ENCODE measurements around the gene TSGA10IP. TPM values are rescaled to one million over a fixed set of nuclear protein-coding genes. Genes with fewer than 3 reads are reported as not detected.
A peak's percentile ranks its signal among the peaks of the same experiment; 100 is the strongest.

Gene TSGA10IP
- polyA plus RNA-seq, 1 experiment: not detected

DNA sequence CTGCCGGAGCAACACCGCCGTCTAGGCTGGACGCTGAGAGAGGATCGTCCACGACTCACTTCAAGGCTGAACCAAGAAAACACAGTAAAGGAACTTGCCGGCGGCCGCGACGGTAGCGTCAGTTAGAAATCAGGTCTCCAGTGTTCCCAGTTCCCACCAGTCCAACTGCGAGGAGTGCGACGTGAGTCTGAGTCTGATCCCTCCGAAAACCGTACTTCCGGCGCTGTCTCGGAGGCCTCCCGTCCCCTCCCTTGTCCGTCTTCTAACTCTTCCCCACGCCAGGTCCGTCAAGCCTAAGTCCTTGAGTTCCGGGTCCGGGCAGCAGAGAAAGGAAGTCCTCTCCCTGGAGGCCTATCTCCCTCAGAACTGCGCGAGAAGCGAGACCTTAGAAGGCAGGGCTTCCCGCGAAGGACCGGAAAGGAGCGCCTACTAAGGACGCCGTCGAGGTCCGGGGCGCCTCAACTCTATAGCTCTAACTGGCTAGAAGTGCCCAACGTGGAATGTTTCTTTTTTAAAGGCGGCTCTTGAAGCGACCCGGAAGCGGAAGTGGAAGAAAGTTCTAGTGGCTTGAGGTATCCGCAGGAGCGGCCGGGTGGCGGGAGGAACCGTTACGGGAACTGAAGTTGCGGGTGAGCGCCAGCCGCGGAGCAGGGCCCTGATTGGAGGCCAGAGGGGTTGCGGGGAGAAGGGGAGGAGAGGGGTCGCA is 56.8 kb downstream of the TSGA10IP start, which contains the start of the genes BANF1 and EIF1AD:
Gene BANF1 (plus strand): TSS at position 562 of the 706 bp plus-strand sequence. CDS start 748 bp downstream, outside the sequence.
Gene EIF1AD (minus strand): TSS at position 216 of the 706 bp plus-strand sequence. CDS start 1,768 bp downstream, outside the sequence.
- peak; percentile 94 for DNase-seq (ENCODE audit: low read depth, low spot score)
- TF ChIP-seq, protein P1, sequence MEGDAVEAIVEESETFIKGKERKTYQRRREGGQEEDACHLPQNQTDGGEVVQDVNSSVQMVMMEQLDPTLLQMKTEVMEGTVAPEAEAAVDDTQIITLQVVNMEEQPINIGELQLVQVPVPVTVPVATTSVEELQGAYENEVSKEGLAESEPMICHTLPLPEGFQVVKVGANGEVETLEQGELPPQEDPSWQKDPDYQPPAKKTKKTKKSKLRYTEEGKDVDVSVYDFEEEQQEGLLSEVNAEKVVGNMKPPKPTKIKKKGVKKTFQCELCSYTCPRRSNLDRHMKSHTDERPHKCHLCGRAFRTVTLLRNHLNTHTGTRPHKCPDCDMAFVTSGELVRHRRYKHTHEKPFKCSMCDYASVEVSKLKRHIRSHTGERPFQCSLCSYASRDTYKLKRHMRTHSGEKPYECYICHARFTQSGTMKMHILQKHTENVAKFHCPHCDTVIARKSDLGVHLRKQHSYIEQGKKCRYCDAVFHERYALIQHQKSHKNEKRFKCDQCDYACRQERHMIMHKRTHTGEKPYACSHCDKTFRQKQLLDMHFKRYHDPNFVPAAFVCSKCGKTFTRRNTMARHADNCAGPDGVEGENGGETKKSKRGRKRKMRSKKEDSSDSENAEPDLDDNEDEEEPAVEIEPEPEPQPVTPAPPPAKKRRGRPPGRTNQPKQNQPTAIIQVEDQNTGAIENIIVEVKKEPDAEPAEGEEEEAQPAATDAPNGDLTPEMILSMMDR (IDR thresholded peaks at IDR 0.05; ENCODE audit: low read depth, low read length): no peak
- Histone ChIP-seq H3K27me3 (ENCODE audit: control insufficient read depth, insufficient read depth, low read length) (no peaks in the 10 kb centered on the region), H3K27ac (ENCODE audit: low read depth, low read length) (peak within 1 kb of the TSS; percentile 99), H3K4me3 (ENCODE audit: low read depth, low read length) (peak within 1 kb of the TSS; percentile 75), H3K9me3 (ENCODE audit: control insufficient read depth, insufficient read depth, low read length) (no peaks in the 10 kb centered on the region; the same call in 1 of the 2 replicates)
- CTCF ChIA-PET: interaction anchor here (0.7 to 1.2 kb wide), 4 partner anchors 21 to 142 kb away, joined by 3 to 7 read pairs (median 4); partner anchors contain the start of gene MUS81
- POLR2A ChIA-PET: interaction anchor here (0.5 to 1.7 kb wide), 14 partner anchors 20 to 495 kb away, joined by 3 to 8 read pairs (median 4); partner anchors contain the start of genes CCDC85B, CFL1, FIBP and SART1

DNA sequence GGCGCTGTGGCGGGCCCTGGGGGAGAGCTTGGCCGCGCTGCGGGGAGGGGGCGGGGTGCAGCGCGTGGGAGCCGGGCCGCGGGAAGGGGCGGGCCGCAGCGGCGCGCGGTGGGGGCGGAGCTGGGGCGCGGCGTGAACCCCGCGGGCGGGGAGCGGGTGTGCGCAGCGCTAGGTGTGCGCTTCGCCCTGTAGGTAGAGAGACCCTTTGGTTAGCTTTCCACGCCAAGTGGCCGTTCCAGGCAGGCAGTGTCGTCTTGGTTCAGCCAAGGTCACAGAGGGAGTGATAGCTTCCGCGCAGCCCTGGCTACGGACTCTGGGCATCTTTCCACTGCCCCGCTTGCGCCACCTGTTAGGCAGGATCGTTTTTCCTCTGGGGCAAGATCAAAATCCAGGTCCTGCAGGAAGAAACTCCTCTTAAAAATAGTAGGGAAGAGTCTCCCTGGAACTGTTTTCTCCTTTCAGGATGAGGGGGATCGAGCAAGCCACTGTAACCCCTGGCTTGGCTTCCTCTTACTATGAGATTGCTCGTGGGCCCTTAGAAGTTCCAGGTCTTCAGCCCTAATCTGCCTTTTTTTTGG is 57.5 kb downstream of the TSGA10IP start:
- Histone ChIP-seq H3K4me3 (ENCODE audit: low read depth, low read length) (peak overlapping the region; percentile 75), H3K9me3 (ENCODE audit: control insufficient read depth, insufficient read depth, low read length) (no peaks in the 10 kb centered on the region; the same call in 1 of the 2 replicates), H3K27ac (ENCODE audit: low read depth, low read length) (peak overlapping the region; percentile 99), H3K27me3 (ENCODE audit: control insufficient read depth, insufficient read depth, low read length) (no peaks in the 10 kb centered on the region)
- TF ChIP-seq, protein P1 (IDR thresholded peaks at IDR 0.05; ENCODE audit: low read depth, low read length): peak; percentile 28
- CTCF ChIA-PET: interaction anchor here (0.7 to 1.2 kb wide), 5 partner anchors 20 to 143 kb away, joined by 3 to 7 read pairs (median 3); partner anchors contain the start of genes FIBP and MUS81
- no peak for DNase-seq (ENCODE audit: low read depth, low spot score)
- POLR2A ChIA-PET: interaction anchor here (0.5 to 1.7 kb wide), 12 partner anchors 20 to 841 kb away, joined by 3 to 8 read pairs (median 4); partner anchors contain the start of genes CCDC85B, CFL1, FIBP and RCE1

DNA sequence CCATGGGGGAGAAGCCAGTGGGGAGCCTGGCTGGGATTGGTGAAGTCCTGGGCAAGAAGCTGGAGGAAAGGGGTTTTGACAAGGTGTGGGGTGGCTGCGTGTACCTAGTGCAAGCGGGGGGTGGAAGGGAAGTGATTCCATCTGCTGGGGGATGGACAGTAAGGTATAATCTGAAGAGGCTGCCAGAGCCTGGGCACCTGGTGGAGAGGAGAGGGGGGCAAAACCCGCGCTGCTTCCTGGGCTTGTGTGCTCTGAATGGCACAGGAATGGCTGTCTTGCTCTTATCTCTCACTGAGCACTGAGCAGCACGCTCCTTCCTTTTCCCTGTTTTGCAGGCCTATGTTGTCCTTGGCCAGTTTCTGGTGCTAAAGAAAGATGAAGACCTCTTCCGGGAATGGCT is 58.0 kb downstream of the TSGA10IP start:
- ChIA-PET POLR2A (interaction anchor here (0.7 to 1.7 kb wide), 5 partner anchors 19 to 840 kb away, joined by 3 to 8 read pairs (median 4); partner anchors contain the start of genes CFL1, FIBP, RCE1 and SART1), CTCF (interaction anchor here (0.7 to 1.2 kb wide), 3 partner anchors 19 to 143 kb away, joined by 3 to 7 read pairs (median 3); partner anchors contain the start of genes FIBP and MUS81)
- Histone ChIP-seq H3K4me3 (ENCODE audit: low read depth, low read length) (peak overlapping the region; percentile 75), H3K27me3 (ENCODE audit: control insufficient read depth, insufficient read depth, low read length) (no peaks in the 10 kb centered on the region), H3K9me3 (ENCODE audit: control insufficient read depth, insufficient read depth, low read length) (no peaks in the 10 kb centered on the region; the same call in 1 of the 2 replicates), H3K27ac (ENCODE audit: low read depth, low read length) (no peak overlapping the region)
- TF ChIP-seq, protein P1 (IDR thresholded peaks at IDR 0.05; ENCODE audit: low read depth, low read length): no peak
- no peak for DNase-seq (ENCODE audit: low read depth, low spot score)

DNA sequence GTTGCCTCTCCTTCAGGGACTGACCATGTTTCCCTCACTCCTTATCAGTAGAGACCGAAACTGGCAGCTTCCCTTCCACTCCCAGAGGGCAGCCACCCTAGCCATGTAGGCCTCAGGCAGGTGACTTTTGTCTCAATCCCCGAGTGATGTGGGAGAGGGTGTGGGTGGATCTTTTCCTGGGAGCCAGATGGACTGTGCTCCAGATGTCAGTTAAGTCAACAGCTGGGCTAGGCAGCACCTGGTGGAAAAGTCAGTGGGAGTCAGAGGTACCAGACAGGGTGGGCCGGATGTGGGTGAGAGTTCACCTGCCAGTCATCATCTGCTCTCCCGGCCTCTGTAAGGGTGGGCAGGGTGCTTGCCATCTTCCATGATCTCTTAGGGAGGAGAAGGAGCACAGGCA is 58.9 kb downstream of the TSGA10IP start:
- DNase-seq (ENCODE audit: low read depth, low spot score): no peak
- H3K9me3 ChIP-seq (ENCODE audit: control insufficient read depth, insufficient read depth, low read length): no peaks in the 10 kb centered on the region; the same call in 1 of the 2 replicates
- ChIA-PET POLR2A (no interaction called here), CTCF (interaction anchor here (1.6 kb wide), 1 partner anchor 18 kb away, joined by 5 read pairs; no protein-coding TSS in a partner anchor)
- TF ChIP-seq, protein P1 (IDR thresholded peaks at IDR 0.05; ENCODE audit: low read depth, low read length): no peak
- H3K27ac ChIP-seq (ENCODE audit: low read depth, low read length): no peak overlapping the region
- H3K4me3 ChIP-seq (ENCODE audit: low read depth, low read length): no peak overlapping the region
- no peaks in the 10 kb centered on the region for H3K27me3 ChIP-seq (ENCODE audit: control insufficient read depth, insufficient read depth, low read length)
